IPS-15b (cell line): ENCODE data around the gene RAB6B.

Experiments
- H3K27me3 ChIP-seq: one replicate; pipeline ENCODE4 v1.6.1; 2013; ENCODE audit warnings: low read length; ENCODE audit not compliant: control insufficient read depth, insufficient read depth
- H3K36me3 ChIP-seq: one replicate; pipeline ENCODE4 v1.6.1; 2013; ENCODE audit warnings: low read length; ENCODE audit not compliant: control insufficient read depth, insufficient read depth
- H3K4me1 ChIP-seq: one replicate; pipeline ENCODE4 v1.6.1; 2013; ENCODE audit warnings: mild to moderate bottlenecking, low read length; ENCODE audit not compliant: control insufficient read depth, insufficient read depth
- H3K4me3 ChIP-seq: one replicate; pipeline ENCODE4 v1.5.1; 2013; ENCODE audit warnings: low read depth, low read length
- H3K9ac ChIP-seq: one replicate; pipeline ENCODE4 v1.6.1; 2013; ENCODE audit warnings: low read depth, mild to moderate bottlenecking, low read length
- H3K9me3 ChIP-seq: one replicate; pipeline ENCODE4 v1.6.1; 2013; ENCODE audit warnings: mild to moderate bottlenecking, low read length; ENCODE audit not compliant: control insufficient read depth, insufficient read depth

The RAB6B gene

DNA sequence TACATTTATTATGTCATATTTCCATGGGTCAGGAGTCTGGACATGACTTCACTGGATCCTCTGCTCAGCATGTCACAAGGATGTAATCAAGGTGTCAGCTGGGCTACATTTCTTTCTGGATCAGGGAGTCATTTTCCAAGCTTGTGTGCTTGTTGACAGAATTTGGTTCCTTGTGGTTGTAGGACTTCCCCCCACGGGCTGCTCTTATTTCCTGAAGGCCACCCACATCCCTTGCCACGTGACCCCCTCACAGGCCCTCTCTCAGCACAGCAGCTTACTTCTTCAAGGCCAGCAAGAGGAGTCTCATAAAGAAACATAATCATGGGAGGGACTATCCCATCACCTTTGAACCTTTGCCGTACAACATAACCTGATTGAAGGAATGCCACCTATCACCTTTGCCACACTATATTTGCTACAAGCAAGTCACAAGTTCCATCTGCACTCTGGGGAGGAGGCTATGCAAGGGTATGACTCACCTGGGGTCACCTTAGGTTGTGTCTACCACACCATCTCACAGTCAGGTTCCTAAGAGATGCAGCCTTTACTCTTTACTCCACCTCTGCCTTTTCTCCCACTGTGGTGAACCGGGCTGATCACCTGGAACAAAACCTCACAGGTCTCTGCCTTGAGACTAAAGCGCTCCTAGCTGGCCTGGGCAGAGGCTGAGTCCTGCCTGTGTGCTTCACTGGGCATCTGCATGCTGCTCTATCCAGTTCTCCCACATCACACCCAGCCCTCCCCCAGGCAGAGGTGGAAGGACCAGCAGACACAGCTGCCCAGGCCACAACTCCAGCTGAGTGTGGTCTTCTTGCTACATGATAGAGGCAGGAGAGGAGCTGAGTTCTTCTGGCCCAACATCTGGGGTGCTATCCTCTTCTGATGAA, 13.5 kb downstream of the RAB6B start:
- peaks cover 3% of the 10 kb centered on the region for H3K36me3 ChIP-seq
- H3K4me3 ChIP-seq, result no peak overlapping the region
- no peak overlapping the region for H3K9ac ChIP-seq
- no peaks in the 10 kb centered on the region for H3K9me3 ChIP-seq
- H3K27me3 ChIP-seq, result no peaks in the 10 kb centered on the region
- H3K4me1 ChIP-seq, result no peaks in the 10 kb centered on the region

DNA sequence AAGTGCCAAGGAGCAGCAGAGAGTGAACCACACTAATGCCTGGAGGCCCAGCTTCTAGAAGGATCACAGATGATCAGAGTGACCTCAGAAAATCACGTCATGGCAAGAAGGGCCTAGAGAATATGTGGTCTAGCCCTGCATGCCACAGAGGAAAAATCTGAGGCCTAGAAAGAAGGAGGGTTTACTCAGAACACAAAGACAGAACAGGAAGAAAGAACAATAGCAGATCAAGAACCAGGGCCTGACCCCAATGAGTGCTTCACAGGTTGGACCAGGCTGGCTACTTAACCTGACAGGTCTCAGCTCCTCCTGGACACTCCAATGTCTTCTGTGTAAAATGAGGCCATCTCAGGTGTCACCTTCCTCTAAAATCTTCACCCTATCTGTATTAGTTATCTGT, 14.2 kb downstream of the RAB6B start:
- H3K4me3 ChIP-seq, result no peak overlapping the region
- no peaks in the 10 kb centered on the region for H3K4me1 ChIP-seq
- no peak overlapping the region for H3K9ac ChIP-seq
- H3K9me3 ChIP-seq, result no peaks in the 10 kb centered on the region
- peaks cover 3% of the 10 kb centered on the region for H3K36me3 ChIP-seq
- H3K27me3 ChIP-seq, result no peaks in the 10 kb centered on the region

DNA sequence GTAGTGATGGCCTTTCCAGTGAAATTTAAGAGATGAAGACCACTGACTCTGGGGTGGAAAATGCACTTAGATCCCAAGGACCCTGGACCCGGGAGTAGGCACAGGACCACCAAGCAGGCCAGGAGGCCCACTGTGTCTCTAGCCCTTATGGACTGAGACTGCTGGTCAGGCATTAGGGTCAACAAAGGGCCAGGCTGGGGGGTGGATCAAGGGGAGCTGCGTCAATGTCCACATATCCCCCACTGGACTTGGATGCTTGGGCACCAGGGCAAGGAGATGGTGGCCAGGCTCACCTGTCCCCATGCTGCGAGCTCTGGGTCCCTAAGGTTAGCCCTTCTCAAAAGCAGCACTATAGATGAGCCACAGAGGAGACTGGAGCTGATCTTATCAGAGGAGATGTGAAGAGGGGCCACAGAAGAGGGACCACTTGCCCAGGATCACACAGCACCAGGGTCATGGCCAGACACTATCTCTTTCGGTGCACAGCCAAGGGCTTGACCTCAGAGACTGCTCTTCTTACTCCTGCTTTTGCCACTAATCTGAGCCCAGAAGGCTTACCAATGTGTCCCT, 14.7 kb downstream of the RAB6B start:
- Histone ChIP-seq H3K9me3 (no peaks in the 10 kb centered on the region), H3K27me3 (no peaks in the 10 kb centered on the region), H3K4me3 (no peak overlapping the region), H3K9ac (no peak overlapping the region), H3K4me1 (no peaks in the 10 kb centered on the region), H3K36me3 (peaks cover 3% of the 10 kb centered on the region)

DNA sequence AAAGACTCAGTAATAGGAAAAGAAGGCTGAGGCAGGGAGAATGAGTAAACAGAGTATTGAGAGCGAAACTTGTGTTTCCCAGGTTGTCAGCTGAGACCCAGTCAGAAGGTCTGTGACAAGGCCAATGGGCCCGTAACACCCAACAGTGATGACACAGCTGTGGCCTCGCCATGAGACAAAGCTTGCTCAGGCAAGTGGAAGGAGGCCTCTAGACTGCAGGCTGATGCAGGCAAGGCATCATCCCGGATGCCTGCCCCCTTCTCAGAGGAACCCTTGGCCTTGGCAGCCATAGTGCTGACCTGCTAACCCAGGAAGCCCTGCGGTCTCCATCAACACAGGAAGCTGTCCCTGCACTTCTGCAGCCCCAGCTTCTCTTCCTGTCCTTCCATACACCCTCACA, 15.4 kb downstream of the RAB6B start:
- Histone ChIP-seq H3K36me3 (peaks cover 3% of the 10 kb centered on the region), H3K4me3 (no peak overlapping the region), H3K27me3 (no peaks in the 10 kb centered on the region), H3K9ac (no peak overlapping the region), H3K4me1 (no peaks in the 10 kb centered on the region), H3K9me3 (no peaks in the 10 kb centered on the region)

DNA sequence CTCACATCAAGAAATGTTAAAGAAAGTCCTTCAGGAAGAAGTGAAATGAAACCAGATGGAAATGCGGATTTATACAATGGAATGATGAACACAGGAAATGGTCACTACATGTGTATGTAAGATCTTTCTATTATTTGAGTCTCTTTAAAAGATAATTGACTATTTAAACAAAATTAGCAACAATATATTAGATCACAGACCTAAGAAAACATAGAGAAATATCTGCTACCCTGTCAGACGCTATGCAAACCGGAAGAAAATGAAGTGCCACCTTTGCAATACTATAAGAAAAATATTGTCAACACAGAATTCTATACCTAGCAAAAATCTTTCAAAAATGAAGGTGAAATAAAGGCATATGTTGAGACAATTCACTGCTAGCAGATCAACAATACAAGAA, 17.2 kb downstream of the RAB6B start:
- Histone ChIP-seq H3K4me3 (no peak overlapping the region), H3K9me3 (no peaks in the 10 kb centered on the region), H3K9ac (no peak overlapping the region)

DNA sequence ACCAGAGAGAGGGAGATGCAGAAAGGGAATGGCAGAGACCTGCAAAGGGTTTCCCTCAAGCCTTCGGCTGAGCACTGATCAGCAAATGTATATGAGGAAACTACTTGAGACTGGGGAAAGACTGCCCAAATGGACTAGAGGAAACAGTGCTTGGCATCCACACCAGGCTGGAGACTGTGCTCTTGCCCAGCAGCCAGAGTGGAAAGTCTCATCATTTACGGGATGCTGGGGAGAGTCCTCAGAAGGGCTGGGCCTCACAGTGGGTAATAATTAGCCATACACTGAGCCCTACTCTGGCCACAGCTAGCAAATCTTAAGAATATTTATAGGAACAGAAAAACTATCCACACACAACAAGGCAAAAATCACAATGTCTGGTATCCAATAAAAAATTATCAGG, 18.5 kb downstream of the RAB6B start:
- H3K9ac ChIP-seq, result no peak overlapping the region
- no peaks in the 10 kb centered on the region for H3K9me3 ChIP-seq
- no peaks in the 10 kb centered on the region for H3K27me3 ChIP-seq
- peaks cover 3% of the 10 kb centered on the region for H3K36me3 ChIP-seq
- no peak overlapping the region for H3K4me3 ChIP-seq
- no peaks in the 10 kb centered on the region for H3K4me1 ChIP-seq

More for the DNA sequence above, 17.2 kb downstream of the RAB6B start:
- Histone ChIP-seq H3K4me1 (no peaks in the 10 kb centered on the region), H3K27me3 (no peaks in the 10 kb centered on the region), H3K36me3 (peaks cover 3% of the 10 kb centered on the region)

DNA sequence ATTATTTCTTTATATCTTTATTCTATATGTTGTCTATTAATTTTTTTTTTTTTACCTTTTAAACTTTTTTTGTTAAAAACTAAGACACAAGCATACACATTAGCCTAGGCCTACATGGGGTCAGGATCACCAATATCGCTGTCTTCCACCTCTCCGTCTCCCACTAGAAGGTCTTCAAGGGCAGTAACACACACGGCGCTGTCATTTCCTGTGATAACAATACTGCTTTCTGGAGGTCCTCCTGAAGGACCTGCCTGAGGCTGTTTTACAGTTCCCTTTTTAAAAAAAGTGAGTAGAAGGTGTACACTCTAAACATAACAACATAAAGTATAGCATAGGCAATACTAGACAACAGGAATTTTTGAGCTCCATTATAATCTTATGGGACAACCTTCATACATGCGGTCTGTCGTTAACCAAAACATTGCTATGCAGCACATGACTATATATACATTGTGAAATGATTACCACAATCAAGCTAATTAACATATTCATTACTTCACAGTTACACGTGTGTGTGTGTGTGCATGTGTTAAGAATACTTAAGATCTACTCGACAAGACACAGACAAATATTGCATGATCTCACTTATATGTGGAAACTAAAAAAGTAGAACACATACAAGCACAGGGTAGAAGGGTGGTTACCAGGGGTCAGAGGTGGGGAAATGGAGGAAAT, 20.8 kb downstream of the RAB6B start:
- Histone ChIP-seq H3K36me3 (no peaks in the 10 kb centered on the region), H3K9ac (no peak overlapping the region), H3K4me3 (no peak overlapping the region), H3K27me3 (no peaks in the 10 kb centered on the region), H3K9me3 (no peaks in the 10 kb centered on the region), H3K4me1 (no peaks in the 10 kb centered on the region)

DNA sequence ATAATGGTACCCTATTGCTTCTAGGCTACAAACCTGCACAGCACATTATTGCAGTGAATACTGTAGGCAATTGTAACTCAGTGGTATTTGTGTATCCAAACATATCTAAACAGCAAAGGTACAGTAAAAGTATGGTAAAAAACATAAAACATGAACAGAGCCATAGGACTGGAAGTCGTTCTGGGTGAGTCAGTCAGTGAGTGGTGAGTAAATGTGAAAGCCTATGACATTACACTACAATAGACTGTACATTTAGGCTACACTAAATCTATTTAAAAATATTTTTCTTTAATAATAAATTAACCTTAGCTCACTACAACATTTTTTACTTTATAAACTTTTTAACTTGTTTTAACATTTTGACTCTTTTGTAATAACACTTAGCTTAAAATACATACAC, 21.3 kb downstream of the RAB6B start:
- Histone ChIP-seq H3K27me3 (no peaks in the 10 kb centered on the region), H3K4me1 (no peaks in the 10 kb centered on the region), H3K36me3 (no peaks in the 10 kb centered on the region), H3K9me3 (no peaks in the 10 kb centered on the region), H3K4me3 (no peak overlapping the region), H3K9ac (no peak overlapping the region)

DNA sequence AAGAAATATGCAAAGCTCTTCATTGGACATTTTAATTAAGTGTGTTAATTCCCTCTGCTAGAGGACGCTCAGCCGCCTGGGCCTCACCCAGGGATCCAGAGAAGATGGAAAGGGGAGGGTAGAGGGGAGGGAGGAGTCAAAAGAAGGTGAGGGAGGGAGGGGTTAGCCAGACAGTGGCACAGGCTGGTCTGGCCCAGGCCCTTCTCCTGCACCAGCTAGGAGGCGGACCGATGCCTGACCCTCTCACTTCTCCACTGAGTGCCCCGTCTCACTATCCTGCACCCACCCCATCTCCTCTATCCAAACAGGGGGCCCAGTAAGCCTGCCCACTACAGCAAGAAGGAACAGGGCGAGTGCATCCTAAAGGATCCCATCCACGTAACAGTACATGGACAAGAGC, 22.9 kb downstream of the RAB6B start:
- no peak overlapping the region for H3K9ac ChIP-seq
- H3K9me3 ChIP-seq, result no peaks in the 10 kb centered on the region
- H3K36me3 ChIP-seq, result no peaks in the 10 kb centered on the region
- no peaks in the 10 kb centered on the region for H3K4me1 ChIP-seq
- no peak overlapping the region for H3K4me3 ChIP-seq
- H3K27me3 ChIP-seq, result no peaks in the 10 kb centered on the region

DNA sequence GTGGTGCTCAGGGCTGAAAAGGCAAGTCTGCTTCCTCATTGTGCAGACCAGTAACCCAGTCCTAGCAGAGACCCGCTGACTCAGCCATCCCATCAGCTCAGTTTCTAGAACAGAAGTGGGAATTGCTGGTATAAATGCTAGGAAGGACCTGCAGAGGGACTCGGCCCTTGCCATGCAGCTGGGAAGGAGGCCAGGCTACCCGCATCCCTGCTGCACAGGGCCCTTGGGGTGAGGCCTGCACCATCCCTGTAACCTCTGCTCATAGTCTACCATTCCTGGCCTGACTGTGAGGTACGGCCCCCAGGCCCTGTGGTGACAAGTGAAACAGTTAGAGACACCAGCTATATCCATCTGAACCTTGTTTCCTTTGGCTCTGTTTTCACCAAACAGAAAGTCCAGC, 23.5 kb downstream of the RAB6B start:
- Histone ChIP-seq H3K9ac (no peak overlapping the region), H3K4me3 (no peak overlapping the region), H3K27me3 (no peaks in the 10 kb centered on the region), H3K9me3 (no peaks in the 10 kb centered on the region), H3K36me3 (no peaks in the 10 kb centered on the region), H3K4me1 (no peaks in the 10 kb centered on the region)

DNA sequence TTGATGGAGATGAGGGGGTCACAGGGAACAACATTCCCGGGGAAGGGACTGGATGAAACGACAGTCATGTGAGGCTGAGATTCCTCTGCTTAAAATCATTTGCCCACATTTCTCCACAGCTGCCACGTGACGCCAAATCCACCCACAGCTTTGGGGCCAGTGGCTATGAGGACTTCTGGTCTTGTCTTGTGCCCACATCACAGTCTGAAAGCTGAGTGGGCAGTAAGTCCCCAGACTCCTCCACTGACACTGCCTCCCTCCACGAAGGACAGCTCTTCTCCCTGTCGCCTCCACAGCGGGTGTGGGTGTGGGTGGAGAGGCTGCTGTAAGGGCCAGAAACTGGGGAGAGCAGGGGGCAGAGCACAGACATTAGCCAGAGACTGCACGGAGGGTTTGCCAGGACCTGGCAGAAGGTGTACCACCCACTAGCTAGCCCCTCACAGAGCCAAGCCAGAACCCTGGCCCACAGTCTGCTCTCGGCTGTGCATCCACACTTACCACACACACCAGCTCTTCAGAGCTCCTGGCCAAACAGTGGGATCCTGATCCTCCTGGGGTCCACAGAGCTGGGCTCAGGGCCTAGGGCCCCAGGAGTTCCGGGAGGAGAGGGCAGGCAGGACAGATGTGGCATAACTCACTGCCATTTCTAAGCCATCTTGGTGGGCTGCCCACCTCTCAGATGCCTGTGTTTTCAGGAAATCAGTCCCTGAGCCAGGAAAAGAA, 24.2 kb downstream of the RAB6B start:
- no peaks in the 10 kb centered on the region for H3K4me1 ChIP-seq
- no peaks in the 10 kb centered on the region for H3K27me3 ChIP-seq
- no peaks in the 10 kb centered on the region for H3K9me3 ChIP-seq
- no peak overlapping the region for H3K4me3 ChIP-seq
- no peak overlapping the region for H3K9ac ChIP-seq
- no peaks in the 10 kb centered on the region for H3K36me3 ChIP-seq
